ENCODE measurements around the gene SKA2. TPM values are rescaled to one million over a fixed set of nuclear protein-coding genes. Genes with fewer than 3 reads are reported as not detected.

SKA2 gene
- total and polyA plus RNA-seq, 2 donors (not counting 1 experiment from before 2014, with no cell fraction given) = 2.9 to 10.3 TPM

DNA sequence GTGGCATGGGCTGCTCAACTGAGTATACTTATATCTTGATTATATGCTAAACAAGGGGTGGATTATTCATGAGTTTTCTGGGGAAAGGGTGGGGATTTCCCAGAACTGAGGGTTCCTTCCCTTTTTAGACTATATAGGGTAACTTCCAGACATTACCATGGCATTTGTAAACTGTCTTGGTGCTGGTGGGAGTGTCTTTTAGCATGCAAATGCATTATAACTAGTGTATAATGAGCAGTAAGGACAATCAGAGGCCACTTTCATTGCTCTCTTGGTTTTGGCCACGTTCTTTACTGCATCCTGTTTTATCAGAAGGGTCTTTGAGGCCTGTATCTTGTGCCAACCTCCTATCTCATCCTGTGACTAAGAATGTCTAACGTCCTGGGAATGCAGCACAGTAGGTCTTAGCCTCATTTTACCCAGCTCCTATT, 12.6 kb upstream of the SKA2 start:
- Histone ChIP-seq H3K4me1 (ENCODE audit: control insufficient read depth in 2 of 2, insufficient read depth in 2 of 2, low read length in 2 of 2) (peaks cover 3 to 4% of the 10 kb centered on the region in 2 donors), H3K4me3 (ENCODE audit: control extremely low read depth in 1 of 5, extremely low read depth in 1 of 5, insufficient read depth in 1 of 5, low read depth in 2 of 5, low read length in 4 of 5) (no peak overlapping the region), H3K9ac (ENCODE audit: low read length) (no peak overlapping the region), H3K36me3 (replicated peaks in 1 of 2; ENCODE audit: control extremely low read depth in 1 of 2, control insufficient read depth in 1 of 2, extremely low read depth in 1 of 2, insufficient read depth in 2 of 2, low read length in 1 of 2) (no peaks in the 10 kb centered on the region), H3K4me2 (replicated peaks; ENCODE audit: low read depth, low read length, poor library complexity, severe bottlenecking) (no peak overlapping the region), H2AFZ (ENCODE audit: insufficient read depth, low read depth, low read length, poor library complexity, severe bottlenecking) (no peak overlapping the region), H3K79me2 (ENCODE audit: control insufficient read depth, insufficient read depth, low read length) (peaks cover 13% of the 10 kb centered on the region), H3K27ac (ENCODE audit: low read length in 2 of 2) (no peak overlapping the region), H3K27me3 (replicated peaks in 1 of 4; ENCODE audit: control extremely low read depth in 1 of 4, control insufficient read depth in 3 of 4, insufficient read depth in 4 of 4, low read length in 3 of 4) (no peaks in the 10 kb centered on the region), H4K20me1 (ENCODE audit: control insufficient read depth, insufficient read depth, low read length, poor library complexity, severe bottlenecking) (no peaks in the 10 kb centered on the region), H3K9me3 (ENCODE audit: control extremely low read depth in 1 of 3, control insufficient read depth in 2 of 3, insufficient read depth in 1 of 3, low read length in 2 of 3) (peaks cover 0 to 3% (median 0%) of the 10 kb centered on the region in 3 donors)
- no peak overlapping the region for H3K4me3 Mint-ChIP-seq
- H3K4me1 Mint-ChIP-seq = peaks cover 7% of the 10 kb centered on the region
- no peak for ATAC-seq (ENCODE audit: low read depth)
- POLR2A ChIA-PET = interaction anchor here (0.8 kb wide), 1 partner anchor 12 kb away, joined by 4 read pairs; the partner anchor contains the start of genes PRR11 and SKA2
- no peaks in the 10 kb centered on the region for H3K27me3 Mint-ChIP-seq
- CTCF ChIA-PET = no interaction called here
- DNase-seq = no peak
- no peak overlapping the region for H3K27ac Mint-ChIP-seq
- WGBS (ENCODE audit: insufficient coverage) = no CpG with 5 or more reads among the region's 2 CpGs
- intact Hi-C loops (cut with micrococcal nuclease) = no loop called here
- H3K9me3 Mint-ChIP-seq (ENCODE audit: insufficient read depth) = no peaks in the 10 kb centered on the region
- TF ChIP-seq, protein P1, sequence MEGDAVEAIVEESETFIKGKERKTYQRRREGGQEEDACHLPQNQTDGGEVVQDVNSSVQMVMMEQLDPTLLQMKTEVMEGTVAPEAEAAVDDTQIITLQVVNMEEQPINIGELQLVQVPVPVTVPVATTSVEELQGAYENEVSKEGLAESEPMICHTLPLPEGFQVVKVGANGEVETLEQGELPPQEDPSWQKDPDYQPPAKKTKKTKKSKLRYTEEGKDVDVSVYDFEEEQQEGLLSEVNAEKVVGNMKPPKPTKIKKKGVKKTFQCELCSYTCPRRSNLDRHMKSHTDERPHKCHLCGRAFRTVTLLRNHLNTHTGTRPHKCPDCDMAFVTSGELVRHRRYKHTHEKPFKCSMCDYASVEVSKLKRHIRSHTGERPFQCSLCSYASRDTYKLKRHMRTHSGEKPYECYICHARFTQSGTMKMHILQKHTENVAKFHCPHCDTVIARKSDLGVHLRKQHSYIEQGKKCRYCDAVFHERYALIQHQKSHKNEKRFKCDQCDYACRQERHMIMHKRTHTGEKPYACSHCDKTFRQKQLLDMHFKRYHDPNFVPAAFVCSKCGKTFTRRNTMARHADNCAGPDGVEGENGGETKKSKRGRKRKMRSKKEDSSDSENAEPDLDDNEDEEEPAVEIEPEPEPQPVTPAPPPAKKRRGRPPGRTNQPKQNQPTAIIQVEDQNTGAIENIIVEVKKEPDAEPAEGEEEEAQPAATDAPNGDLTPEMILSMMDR (IDR thresholded peaks at IDR 0.05) = no peak
- TF ChIP-seq EZH2 (IDR thresholded peaks at IDR 0.05; ENCODE audit: borderline replicate concordance, insufficient read depth, low read depth, low read length, poor library complexity, severe bottlenecking) = no peak

DNA sequence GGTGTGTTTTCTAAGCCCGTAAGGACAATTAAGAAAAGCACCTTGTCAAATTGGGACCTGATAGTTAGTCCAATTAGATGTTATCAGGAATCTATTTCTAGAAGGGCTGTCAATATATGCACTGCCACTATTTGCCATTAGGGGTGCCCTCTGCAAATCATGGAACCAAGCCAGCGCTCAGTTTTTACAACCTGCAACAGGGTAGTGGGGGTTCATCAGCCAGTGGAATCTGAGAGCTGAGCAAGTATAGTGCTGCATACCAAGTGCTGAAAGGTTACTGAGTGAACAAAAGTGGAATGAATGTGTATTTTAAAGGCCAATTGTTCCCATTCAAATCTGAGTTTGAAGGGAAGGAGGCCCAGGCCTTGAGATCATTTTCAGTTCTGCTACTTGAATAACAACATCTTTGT, 11.0 kb upstream of the SKA2 start:
- H3K4me3 Mint-ChIP-seq = peak overlapping the region; percentile 18
- intact Hi-C loops (cut with micrococcal nuclease) = no loop called here
- H2AFZ ChIP-seq (ENCODE audit: insufficient read depth, low read depth, low read length, poor library complexity, severe bottlenecking) = peak overlapping the region; percentile 67

More for the DNA sequence above, 11.0 kb upstream of the SKA2 start:
- peak overlapping the region in 1 of 2 donors; percentile 21 for H3K27ac ChIP-seq (ENCODE audit: low read length in 2 of 2)
- ChIA-PET POLR2A (no interaction called here), CTCF (interaction anchor here (0.6 to 1.2 kb wide), 2 partner anchors 11 to 74 kb away, joined by 3 read pairs; partner anchors contain the start of genes PRR11 and SKA2)
- H3K27me3 ChIP-seq (replicated peaks in 1 of 4; ENCODE audit: control extremely low read depth in 1 of 4, control insufficient read depth in 3 of 4, insufficient read depth in 4 of 4, low read length in 3 of 4) = no peaks in the 10 kb centered on the region
- peak; percentile 55 for DNase-seq
- no peak overlapping the region for H3K9ac ChIP-seq (ENCODE audit: low read length)
- H3K4me1 ChIP-seq (ENCODE audit: control insufficient read depth in 2 of 2, insufficient read depth in 2 of 2, low read length in 2 of 2) = peaks cover 3 to 4% of the 10 kb centered on the region in 2 donors
- peak; percentile 98 for ATAC-seq (ENCODE audit: low read depth)
- no peak overlapping the region for H3K4me3 ChIP-seq (ENCODE audit: control extremely low read depth in 1 of 5, extremely low read depth in 1 of 5, insufficient read depth in 1 of 5, low read depth in 2 of 5, low read length in 4 of 5)
- no CpG with 5 or more reads among the region's 2 CpGs for WGBS (ENCODE audit: insufficient coverage)
- peaks cover 7% of the 10 kb centered on the region for H3K4me1 Mint-ChIP-seq
- H3K9me3 Mint-ChIP-seq (ENCODE audit: insufficient read depth) = no peaks in the 10 kb centered on the region
- no peaks in the 10 kb centered on the region for H3K27me3 Mint-ChIP-seq
- peak overlapping the region; percentile 69 for H3K27ac Mint-ChIP-seq
- peak overlapping the region; percentile 38 for H3K4me2 ChIP-seq (replicated peaks; ENCODE audit: low read depth, low read length, poor library complexity, severe bottlenecking)
- no peaks in the 10 kb centered on the region for H4K20me1 ChIP-seq (ENCODE audit: control insufficient read depth, insufficient read depth, low read length, poor library complexity, severe bottlenecking)
- H3K79me2 ChIP-seq (ENCODE audit: control insufficient read depth, insufficient read depth, low read length) = peaks cover 27% of the 10 kb centered on the region
- no peak for TF ChIP-seq EZH2 (IDR thresholded peaks at IDR 0.05; ENCODE audit: borderline replicate concordance, insufficient read depth, low read depth, low read length, poor library complexity, severe bottlenecking)
- TF ChIP-seq, protein P1 (IDR thresholded peaks at IDR 0.05) = peak; percentile 77
- no peaks in the 10 kb centered on the region for H3K36me3 ChIP-seq (replicated peaks in 1 of 2; ENCODE audit: control extremely low read depth in 1 of 2, control insufficient read depth in 1 of 2, extremely low read depth in 1 of 2, insufficient read depth in 2 of 2, low read length in 1 of 2)
- H3K9me3 ChIP-seq (ENCODE audit: control extremely low read depth in 1 of 3, control insufficient read depth in 2 of 3, insufficient read depth in 1 of 3, low read length in 2 of 3) = no peaks in the 10 kb centered on the region
